GM19452 (cell line): Measurements from ENCODE around the gene LRCH4.

ENCODE experiments used
- ATAC-seq: cut with Tn5 transposase; IDR thresholded peaks from one replicate; pipeline ENCODE4 v1.9.1; 2021; ENCODE audit not compliant: unreplicated experiment

LRCH4 gene

DNA sequence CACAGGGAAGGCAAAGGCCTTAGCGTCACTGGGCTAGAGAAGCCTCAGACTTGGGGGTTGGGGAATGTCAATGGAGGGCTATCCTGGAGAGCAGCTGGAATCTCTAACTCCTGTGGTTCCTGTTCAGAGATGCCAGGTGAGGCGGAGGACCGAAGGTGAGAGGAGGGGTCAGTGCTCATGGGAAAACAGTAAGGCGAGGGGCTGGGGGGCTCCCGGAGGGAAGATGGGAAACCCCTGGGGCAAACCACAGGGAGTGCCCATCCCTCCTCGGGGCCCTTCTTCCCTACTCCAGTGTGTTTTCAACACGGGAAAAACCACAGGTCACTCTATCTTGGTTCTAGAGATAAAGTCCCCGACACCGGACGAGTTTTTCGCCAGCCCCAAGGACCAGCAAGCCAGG, 3.3 kb downstream of the LRCH4 start:
- ATAC-seq = no peak

DNA sequence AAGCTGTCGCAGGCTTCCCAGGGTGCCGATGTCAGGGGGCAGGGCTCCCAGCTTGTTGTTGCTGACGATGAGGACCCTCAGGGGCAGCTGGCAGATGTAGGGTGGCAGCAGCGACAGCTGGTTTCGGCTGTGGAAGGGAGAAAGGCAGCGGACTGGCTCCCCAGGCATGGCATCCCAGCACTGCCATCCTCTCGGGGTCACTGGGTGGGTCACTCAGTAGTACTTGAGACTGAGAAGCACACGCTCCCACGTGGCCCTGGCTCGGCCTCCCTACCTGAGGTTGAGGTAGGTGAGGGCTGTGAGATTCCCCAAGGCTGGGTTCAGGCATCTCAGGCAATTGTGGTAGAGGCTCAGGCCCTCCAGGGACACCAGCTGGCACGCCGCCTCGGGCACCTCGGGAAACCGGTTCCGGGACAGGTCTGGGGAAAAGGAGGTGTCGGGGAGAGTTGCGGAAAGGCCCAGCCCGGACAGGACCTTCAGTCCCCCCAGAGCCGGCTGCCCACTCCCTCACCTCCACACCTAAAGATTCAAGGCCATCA, 3.8 kb downstream of the LRCH4 start:
- ATAC-seq = no peak

DNA sequence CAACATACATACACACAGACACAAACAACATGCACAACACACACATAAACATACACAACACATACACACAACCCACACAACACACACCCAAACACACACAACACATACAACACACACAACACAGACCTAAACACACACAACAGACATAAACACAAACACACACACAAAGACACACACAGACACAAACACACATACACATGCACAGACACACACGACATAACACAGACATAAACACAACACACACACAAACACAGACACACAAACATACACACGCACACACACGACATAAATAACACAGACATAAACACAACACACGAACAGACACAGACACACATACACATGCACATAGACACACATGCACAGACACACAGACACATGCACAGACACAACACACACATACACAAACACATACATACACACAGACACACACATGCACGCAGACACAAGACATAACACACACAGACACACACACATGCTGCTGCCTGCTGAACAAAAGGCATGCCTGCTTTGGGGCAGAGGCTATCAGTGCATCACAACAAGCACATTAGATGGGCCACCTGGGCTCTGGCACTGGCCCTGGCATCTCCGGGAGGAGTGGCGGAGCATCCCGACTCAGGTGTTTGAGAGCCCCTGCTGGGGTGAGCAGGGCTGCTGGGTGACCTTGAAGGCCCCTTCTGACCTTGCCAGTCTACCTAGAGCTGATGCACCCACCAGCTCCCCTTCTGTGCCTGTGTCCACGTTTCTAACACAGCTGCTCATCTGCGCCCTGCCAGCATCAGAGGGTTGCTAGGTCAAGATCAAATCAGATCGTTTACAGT, 5.3 kb downstream of the LRCH4 start:
- ATAC-seq = no peak

DNA sequence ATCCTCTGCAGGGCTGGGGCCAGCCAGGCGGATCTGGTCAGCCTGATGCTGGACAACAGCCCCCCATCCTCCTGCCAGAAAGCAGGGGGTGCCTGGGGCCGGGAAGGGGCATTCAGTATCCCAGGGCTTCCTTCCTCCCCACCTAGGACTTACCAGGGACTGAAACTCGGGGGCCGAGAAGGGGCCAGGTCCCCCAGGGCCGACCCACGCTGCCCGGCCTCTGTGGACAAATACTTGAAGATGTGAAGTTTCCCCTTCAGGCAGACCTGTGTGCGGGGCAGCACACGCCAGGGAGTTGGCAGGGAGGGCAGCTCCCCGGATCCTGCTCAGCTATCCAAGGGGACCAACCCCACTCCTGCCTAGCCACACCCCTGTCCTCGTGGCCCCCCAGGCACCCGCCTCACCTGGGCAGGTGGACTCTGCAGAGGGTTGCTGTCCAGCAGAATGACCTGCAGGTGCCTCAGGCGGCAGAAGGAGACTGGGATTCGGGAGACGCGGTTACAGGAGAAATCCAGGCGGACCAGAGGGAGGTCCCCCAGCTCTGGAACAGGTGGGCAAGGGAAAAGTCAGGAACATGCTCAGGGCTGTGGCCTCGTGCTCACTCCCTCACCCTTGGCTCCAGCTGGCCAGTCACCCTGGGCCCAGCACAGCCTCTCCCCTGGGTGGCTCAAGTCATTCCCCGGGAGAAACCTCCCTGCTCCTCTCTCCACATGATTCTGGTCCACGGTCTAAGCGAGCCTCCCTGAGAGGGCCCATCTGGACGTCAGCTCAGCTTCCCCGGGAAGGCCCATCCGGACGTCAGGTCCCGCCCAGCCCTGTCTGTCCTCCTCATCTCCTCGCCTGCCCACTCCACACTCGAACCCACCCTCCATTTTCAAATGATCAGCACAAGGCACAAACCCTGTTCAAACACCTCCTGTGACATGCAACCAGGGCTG, 7.4 kb downstream of the LRCH4 start:
- ATAC-seq = no peak

DNA sequence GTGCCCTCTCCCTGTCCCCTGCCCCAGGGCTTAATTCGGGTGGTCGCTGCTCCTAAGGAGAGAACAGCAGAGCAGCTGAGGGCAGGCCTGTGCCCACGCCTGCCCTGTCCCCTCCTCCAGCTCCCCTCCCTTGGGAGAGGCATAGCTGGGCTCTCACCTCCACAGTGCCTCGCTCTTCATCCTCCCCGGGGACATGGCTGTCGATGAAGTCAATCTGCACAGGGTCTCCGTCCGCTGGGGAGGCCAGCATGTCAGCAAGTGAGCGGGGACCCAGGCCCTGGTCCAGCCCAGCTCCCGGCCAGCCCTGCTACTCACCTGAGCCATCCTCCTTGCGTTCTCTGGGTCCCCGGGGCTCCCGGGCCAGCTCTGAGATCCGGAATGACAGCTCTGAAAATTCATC, 8.4 kb downstream of the LRCH4 start:
- no peak for ATAC-seq

DNA sequence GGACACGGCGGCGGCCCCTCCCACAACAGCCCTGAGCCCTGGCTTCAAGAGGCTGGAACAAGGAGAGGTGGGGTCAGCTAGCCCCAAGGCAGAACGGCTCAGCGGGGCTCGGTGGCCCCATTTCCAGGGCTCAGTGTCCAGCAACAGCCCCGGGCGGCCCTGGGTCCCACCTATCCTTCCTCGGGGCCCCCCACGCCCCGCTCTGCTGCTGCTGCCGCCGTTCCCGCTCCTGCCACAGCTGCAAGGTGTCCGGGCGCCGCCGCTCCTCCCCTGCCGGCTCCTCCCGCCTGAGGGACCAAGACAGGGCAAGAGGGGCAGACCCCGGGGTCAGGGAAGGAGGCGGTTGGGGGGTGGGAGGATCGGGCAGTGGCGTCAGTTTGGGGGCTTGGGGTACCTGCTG, 8.8 kb downstream of the LRCH4 start:
- ATAC-seq = no peak

DNA sequence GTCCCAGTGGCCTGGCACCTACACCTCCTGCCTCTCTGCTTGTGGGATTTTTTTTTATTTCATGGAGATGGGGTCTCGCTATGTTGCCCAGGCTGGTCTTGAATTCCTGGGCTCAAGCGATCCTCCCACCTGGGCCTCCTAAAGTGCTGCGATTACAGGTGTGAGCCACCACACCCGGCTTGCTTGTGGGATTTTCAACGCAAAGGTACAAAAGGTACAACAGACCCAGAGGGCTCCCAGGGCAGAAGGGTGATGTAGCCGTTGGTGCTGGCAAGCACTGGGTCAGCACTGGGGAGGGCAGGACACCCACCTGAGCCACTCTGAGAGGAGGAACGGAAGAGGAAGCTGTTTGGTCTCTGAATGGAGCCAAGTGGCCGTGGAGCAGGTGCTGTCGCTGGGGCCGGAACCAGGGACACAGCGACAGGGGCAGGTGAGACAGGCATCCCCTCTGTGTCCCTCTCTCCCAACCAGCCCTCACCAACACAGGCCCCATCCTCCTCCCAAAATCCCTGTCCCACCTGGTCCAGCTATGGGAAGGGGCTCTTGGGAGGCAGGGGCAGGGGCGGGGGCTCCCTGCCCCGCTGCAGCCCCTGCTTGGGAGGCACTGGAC, 9.4 kb downstream of the LRCH4 start:
- ATAC-seq = no peak

DNA sequence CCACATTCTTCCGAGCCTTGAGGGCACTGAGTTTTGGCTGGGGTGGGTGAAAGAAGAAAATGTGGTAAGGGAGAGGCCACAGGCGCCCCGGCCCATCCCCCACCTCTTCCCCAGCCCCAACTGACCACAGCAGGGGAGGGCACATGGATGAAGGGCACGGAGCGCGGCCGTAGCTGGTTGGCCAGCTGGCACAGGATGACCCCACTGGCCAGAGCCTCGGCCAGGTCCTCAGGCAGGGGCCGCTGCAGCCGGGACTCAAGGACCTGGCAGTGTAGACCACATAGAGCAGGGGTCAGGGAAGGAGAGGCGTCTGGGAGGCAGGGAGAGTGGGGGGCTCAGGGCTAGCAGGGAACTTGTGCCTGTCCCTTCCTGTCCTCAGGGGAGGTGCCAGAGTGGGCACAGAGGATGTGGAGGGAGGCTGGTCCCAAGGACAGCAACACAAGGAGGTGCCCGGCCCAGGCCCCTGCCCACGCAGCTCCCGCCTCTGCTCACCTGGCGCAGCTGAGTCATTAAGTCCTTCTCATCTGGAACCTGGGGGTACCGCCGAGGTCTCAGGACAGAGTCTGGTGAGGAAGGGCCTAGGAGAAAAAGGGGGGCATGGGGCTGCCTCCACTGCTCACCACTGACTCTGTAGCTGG, 10.1 kb downstream of the LRCH4 start:
- no peak for ATAC-seq

DNA sequence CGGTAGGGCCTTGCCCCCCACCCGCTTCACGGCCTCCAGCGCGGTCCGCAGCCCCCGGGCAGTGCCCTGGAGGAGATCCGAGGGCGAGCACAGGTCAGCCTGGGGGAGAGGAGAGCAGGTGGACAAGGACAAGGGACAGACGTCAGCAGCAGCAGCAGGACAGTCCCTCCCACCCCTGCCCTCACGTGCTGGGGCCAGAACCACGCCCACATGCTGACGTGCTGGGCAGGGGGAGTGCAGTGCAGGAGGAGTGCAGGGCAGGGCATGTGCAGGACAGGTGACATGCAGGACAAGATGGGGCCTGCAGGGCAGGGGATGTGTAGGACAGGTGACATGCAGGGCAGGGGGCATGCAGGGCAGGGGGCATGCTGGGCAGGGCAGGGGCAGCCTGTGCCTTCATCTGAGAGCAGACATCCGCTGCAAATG, 10.7 kb downstream of the LRCH4 start:
- no peak for ATAC-seq

DNA sequence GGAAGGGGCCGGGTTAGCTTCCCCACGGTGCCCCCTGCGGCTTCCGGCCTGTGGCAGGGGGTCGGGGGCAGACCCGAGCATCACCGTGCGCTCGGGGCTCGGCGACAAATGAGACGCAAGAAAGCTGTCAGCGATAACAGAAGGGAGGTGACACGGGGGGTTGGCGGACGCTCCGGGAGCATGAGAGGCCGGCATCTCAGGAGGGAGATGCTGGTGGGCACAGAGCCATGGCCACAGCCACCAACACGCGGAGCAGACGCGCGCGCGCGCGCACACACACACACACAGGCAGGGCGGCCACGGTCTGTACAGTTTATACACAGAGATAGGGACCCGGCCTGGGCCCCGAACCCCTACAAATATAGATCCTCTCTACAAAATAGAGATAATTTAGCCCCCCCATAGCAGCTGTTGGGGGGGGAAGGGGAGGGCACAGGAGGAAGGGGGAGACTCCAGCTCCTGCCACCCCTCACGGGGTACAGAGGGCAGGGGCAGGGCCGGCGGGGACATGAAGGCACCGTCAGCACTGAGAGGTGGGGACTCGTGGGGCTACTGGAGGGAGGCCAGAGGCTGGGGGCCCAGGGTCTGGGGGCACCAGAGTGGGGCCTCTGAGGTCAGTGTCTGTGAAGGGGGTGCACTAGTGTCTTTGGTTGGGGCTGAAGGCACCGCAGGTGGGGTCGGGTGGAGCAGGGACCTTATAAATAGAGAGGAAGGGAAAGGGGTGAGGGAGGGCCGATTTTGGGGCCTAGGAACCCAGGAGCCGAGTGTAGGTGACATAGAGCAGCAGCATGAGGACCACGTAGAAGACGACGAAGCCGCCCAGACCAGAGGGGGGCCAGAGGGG, 11.3 kb downstream of the LRCH4 start:
- ATAC-seq = no peak

DNA sequence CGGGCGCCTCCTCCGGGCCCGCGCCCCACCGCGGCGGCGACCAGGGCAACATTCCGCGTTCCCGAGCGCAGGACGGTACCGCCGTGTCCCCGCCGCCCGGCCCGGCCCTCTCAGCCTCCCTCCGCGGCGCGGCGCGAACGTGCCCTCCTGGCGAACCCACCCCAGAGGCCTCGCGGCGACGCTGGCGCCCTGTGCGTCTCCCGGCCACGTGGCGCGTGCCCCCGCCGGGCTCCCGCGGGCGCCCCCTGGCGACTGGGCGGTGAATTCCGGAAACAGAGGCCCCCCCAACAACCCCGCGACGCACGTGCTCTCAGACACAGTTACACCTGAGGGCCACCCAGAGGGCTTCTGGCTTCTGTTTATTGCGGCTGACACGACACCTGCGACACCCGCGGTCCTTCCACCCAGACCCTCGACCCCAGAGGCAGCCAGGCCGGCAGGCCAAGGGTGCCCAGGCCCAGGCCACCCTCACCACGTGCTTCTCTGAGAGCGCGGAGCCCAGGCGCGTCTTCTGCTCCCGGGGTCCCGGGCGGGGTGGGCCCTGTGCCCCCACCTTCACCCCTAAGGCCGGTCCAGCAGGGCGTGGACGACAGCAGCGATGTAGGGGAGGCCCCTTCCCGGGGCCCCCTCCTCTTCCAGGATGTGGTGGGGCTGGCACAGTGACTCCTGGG, 12.1 kb downstream of the LRCH4 start, which contains the start of gene SAP25:
TSS of gene SAP25 (minus strand) at position 210 of the 671 bp plus-strand sequence. CDS start at position 52, 158 bp downstream.
- no peak for ATAC-seq

DNA sequence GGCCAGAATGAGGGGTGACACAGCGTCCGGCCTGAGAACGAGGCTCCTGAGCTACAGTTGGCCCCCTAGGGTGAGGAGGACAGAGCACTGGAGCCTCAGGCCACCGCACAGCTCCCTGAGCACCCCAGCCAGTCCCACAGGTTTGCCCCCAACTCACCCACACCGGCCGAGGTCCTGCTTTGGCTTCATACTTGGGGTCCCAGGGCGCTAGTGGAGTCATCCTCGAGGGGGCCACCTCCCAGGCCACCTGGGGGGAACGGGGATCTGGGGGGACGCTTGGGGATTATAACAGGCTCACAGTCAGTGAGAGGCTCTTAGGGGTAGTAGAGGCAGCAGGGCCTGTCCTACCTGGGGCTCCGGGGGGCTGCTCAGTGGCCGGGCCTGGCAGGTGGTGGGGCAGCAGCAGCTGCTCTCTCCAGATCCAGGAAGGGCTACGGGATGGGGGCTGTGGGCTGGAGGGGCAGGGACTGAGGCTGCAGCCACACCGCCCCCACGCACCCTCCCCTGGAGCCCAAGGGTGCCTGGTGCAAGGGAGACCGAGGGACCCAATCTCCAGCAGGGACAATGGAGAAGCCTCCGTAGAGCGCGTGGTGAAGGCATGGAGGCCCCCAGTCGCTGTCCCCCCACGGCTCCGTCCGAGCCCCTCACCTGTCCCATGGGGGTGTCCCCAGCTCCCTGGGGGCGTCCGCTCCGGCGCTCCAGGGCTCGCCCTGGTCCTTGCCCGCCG, 12.8 kb downstream of the LRCH4 start:
- no peak for ATAC-seq

DNA sequence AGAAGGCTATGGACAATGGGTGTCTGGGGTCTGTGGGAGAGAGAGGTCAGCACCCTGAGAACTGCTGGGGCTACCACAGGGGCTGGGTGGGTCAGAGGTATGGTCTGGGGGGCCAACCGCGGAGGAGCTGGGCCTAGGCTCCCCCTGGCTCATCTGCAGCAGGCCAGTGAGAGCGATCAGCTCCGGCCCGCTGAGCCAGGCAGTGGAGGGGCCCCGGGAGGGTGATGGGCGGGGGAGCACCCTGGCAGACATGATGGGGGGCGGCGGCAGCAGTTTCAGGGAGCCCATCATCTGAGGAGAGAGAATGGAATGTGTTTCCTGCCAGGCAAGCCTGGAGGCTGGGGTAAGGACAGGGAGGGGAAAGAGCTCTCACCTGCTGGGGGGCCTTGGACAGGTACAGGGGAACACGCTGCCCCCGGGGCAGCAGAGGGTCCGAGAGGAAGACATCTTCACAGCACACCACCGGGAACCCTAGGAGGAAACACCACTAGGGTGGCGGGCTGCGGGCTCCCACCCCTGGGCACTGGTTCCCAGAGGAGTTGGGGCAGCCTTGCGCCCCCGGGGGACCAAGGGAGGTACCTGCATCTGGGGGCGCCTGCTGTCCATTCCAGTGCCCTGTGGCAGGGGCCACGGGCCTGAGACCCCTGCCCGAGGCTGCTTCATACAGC, 13.5 kb downstream of the LRCH4 start:
- ATAC-seq = no peak

DNA sequence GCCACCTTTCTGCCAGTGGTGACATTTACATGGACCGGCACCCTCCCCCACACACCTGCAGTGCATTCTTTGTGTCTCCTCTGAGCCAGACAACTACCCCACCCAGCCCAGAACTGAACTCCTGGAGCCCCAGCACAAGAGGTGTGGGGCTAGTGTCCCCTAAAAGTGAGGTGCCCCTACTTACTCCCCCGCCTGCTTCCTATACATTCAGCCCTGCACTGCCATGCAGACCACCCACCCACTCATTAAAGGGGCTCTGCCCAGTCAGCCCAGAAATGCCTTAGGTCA, 14.2 kb downstream of the LRCH4 start:
- ATAC-seq = no peak

DNA sequence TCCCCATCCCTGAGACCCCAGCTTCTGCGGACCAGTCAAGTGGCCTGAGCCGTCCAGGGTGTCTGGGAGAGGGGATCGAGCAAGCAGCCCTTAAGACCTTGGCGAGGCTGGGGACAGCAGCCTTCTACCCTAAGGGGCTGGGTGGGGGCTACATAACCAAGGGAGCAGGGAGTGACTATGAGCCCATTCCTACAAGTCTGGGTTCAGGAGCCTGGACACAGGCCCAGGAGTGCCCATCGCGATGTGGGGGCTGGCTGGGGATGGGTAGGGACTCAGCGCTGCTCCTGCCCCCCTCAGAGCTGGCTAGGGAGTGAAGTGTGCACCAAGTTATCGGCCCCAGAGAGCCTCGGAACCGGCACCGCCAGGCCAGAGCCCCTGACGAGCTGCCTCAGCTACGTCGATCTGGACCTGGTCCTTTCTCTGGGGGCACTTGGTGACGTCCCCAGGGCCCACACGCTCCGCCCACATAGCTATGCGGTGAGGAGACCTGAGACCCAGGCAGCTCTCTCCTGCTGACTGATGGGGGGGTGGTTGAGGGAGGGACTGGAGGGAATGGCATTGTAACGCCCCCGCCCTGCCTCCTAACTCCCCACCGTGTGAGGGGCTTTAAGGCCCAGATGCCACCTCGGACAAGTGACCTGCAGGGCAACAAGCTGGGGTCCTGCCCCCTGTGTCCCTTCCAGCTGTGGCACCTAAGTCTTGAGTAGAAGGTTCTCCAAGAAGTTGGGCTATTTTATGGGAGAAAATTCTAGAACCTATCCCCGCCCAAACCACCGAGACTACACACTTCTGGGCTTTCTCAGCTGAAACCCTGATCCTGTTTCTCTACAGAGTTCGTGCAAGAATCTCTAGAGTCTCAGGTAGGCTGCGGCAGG, 14.7 kb downstream of the LRCH4 start:
- no peak for ATAC-seq

DNA sequence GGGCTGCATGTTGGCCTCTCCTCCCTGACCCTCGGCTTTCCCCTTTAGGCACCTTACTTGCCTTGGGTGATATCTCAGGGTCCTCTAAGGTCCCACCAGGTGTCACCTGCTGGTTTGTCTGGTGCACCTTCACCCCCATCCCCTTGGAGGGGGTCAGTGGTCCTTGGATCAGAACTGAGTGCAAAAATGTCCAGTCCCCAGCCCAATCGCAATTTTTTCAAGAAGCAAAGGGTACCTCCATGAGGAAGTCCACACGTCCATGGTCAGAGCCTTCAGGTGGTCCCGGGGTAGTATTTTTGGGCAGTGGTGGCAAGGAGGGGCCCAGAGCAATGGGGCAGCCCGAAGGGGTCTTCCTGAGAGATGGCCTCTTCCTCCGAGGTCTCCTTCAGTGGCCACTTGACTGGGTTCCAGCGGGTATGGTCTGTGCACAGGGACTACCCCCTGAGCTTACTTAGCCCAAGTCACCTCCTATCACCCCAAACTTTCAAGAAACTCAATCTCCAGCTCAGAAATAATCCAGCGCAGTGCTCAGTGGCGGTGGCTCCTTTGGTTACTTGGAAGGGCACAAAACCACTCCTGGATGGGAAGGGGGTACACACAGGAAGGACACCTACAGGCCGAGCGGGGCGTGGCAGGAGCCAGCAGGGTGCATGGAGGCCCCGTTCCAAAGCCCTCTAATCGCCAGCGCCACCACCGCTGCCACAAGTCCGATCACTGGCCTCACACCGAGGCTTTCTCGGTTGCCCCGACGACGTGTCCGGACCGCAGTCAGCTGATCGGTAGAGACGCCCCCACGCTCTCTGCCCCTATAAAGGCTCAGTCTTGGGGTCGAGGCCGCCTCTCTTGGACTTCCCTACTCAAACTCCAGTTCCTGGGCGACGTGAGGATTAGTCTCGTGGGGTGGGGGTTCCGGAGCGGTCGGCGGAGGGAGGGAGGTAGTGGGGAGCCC, 16.8 kb downstream of the LRCH4 start:
- ATAC-seq = no peak
